H1 (cell line): ENCODE data around the gene APH1A. TPM values are rescaled to one million over a fixed set of nuclear protein-coding genes. Genes with fewer than 3 reads are reported as not detected.

Experiments
- CTCF ChIA-PET: fragments of 300-600 bp; sonication (Branson Sonifier 250); formaldehyde crosslinking; loops from one replicate; lab custom pipeline; 2021; ENCODE audit not compliant: partially characterized antibody; lab: Charles Lee
- POLR2A ChIA-PET: fragments of 300-600 bp; sonication (Branson Sonifier 250); formaldehyde crosslinking; loops from one replicate; lab custom pipeline; 2021; ENCODE audit warnings: inconsistent platforms; ENCODE audit not compliant: partially characterized antibody; lab: Charles Lee
- DNase-seq, 2 experiments: peaks; one replicate each; pipeline versions ENCODE4 v3.0.0 to v3.0.0-alpha.2; 2010 to 2022; ENCODE audit warnings: low spot score in 2 of 2, low read depth in 1 of 2, mixed read lengths in 1 of 2
- FAIRE-seq: peaks from 2 replicates; lab custom pipeline; 2011; peaks lifted over from hg19 to GRCh38; lab: Jason Lieb, UNC
- H2AFZ ChIP-seq: 2 replicates; pipeline ENCODE4 v1.8.1; 2012; ENCODE audit warnings: low read length, inconsistent platforms
- H2AK5ac ChIP-seq: 2 replicates; pipeline ENCODE4 v1.6.1; 2013; ENCODE audit warnings: low read depth, low read length
- H2BK120ac ChIP-seq: replicated peaks from 2 replicates; pipeline ENCODE3; 2013; ENCODE audit warnings: low read depth, low read length, inconsistent platforms
- H2BK12ac ChIP-seq: 2 replicates; pipeline ENCODE4 v1.6.1; 2013; ENCODE audit warnings: low read depth, low read length
- H2BK15ac ChIP-seq: 2 replicates; pipeline ENCODE4 v1.6.1; 2013; ENCODE audit warnings: low read length
- H2BK20ac ChIP-seq: 2 replicates; pipeline ENCODE4 v1.6.1; 2013; ENCODE audit warnings: low read length
- H2BK5ac ChIP-seq: 2 replicates; pipeline ENCODE4 v1.6.1; 2013; ENCODE audit warnings: low read depth, low read length
- H3K14ac ChIP-seq: 2 replicates; pipeline ENCODE4 v1.6.1; 2013; ENCODE audit warnings: inconsistent platforms; ENCODE audit not compliant: insufficient read length
- H3K18ac ChIP-seq: 2 replicates; pipeline ENCODE4 v1.6.1; 2013; ENCODE audit warnings: low read length; ENCODE audit errors: extremely low read depth
- H3K23ac ChIP-seq: 2 replicates; pipeline ENCODE4 v1.6.1; 2013; ENCODE audit warnings: inconsistent platforms; ENCODE audit not compliant: insufficient read length
- H3K23me2 ChIP-seq: 2 replicates; pipeline ENCODE4 v1.6.1; 2013; ENCODE audit warnings: low read depth, low read length
- H3K27ac ChIP-seq: 2 replicates; pipeline ENCODE4 v1.6.1; 2011; ENCODE audit warnings: low read depth, low read length, inconsistent platforms
- H3K27me3 ChIP-seq, 4 experiments: replicated peaks in 1 of 4; 1 replicate in 1 of 4; 2 replicates in 3 of 4; pipeline versions ENCODE4 v1.6.1 to v1.8.1; 2011 to 2013; ENCODE audit warnings: low read length in 3 of 4, mild to moderate bottlenecking in 3 of 4, inconsistent platforms in 2 of 4, mixed read lengths in 2 of 4, moderate library complexity in 1 of 4; ENCODE audit not compliant: control insufficient read depth in 3 of 4, insufficient read depth in 3 of 4; ENCODE audit errors: extremely low read depth in 1 of 4
- H3K36me3 ChIP-seq, 4 experiments: 2 replicates each; pipeline versions ENCODE4 v1.6.1 to v1.8.1; 2011 to 2013; ENCODE audit warnings: mild to moderate bottlenecking in 4 of 4, low read length in 3 of 4, moderate library complexity in 2 of 4, control low read depth in 1 of 4, inconsistent platforms in 1 of 4; ENCODE audit not compliant: insufficient read depth in 4 of 4, control insufficient read depth in 2 of 4
- H3K4ac ChIP-seq: replicated peaks from 2 replicates; pipeline ENCODE3; 2013; ENCODE audit warnings: low read length, low read depth, mixed read lengths, inconsistent platforms; ENCODE audit not compliant: insufficient read length
- H3K4me1 ChIP-seq, 4 experiments: replicated peaks in 1 of 4; 1 replicate in 1 of 4; 2 replicates in 3 of 4; pipeline versions ENCODE4 v1.6.1 to v1.8.1; 2011 to 2013; ENCODE audit warnings: low read length in 3 of 4, inconsistent platforms in 2 of 4, mixed read lengths in 1 of 4; ENCODE audit not compliant: insufficient read depth in 4 of 4, control insufficient read depth in 3 of 4
- H3K4me2 ChIP-seq, 2 experiments: 2 replicates each; pipeline versions ENCODE4 v1.6.1 to v1.8.1; 2011 to 2013; ENCODE audit warnings: low read depth in 2 of 2, low read length in 2 of 2, control low read depth in 1 of 2, inconsistent platforms in 1 of 2, mild to moderate bottlenecking in 1 of 2; ENCODE audit not compliant: insufficient read depth in 1 of 2
- H3K4me3 ChIP-seq, 4 experiments: fragments of 200-600, 300-600 bp in 1 of 4; sonication (generic), shearing (Covaris generic), sonication (Bioruptor Twin) in 1 of 4; 2 replicates each; pipeline versions ENCODE4 v1.5.1 to v1.8.1; 2011 to 2016; ENCODE audit warnings: low read length in 4 of 4, low read depth in 3 of 4, control low read depth in 2 of 4, inconsistent platforms in 2 of 4, mild to moderate bottlenecking in 2 of 4, mixed read lengths in 1 of 4, moderate library complexity in 1 of 4; ENCODE audit not compliant: insufficient read depth in 2 of 4; ENCODE audit errors: extremely low read depth in 1 of 4
- H3K56ac ChIP-seq: replicated peaks from 2 replicates; pipeline ENCODE3; 2013; ENCODE audit warnings: low read depth, mild to moderate bottlenecking, mixed read lengths, low read length, inconsistent platforms; ENCODE audit not compliant: insufficient read length
- H3K79me1 ChIP-seq: 2 replicates; pipeline ENCODE4 v1.6.1; 2013; ENCODE audit warnings: low read depth, low read length, control low read depth
- H3K79me2 ChIP-seq, 2 experiments: 2 replicates each; pipeline versions ENCODE4 v1.6.1 to v1.8.1; 2012 to 2013; ENCODE audit warnings: low read length in 2 of 2, mild to moderate bottlenecking in 2 of 2, inconsistent platforms in 1 of 2; ENCODE audit not compliant: insufficient read depth in 2 of 2, control insufficient read depth in 1 of 2
- H3K9ac ChIP-seq, 4 experiments: replicated peaks in 1 of 4; 1 replicate in 1 of 4; 2 replicates in 3 of 4; pipeline versions ENCODE4 v1.6.1 to v1.8.1; 2011 to 2013; ENCODE audit warnings: low read depth in 3 of 4, low read length in 3 of 4, control low read depth in 2 of 4, mild to moderate bottlenecking in 2 of 4, moderate library complexity in 2 of 4, inconsistent platforms in 1 of 4; ENCODE audit errors: extremely low read depth in 1 of 4
- H3K9me3 ChIP-seq, 2 experiments: 2 replicates each; pipeline versions ENCODE4 v1.6.1 to v1.8.1; 2012 to 2013; ENCODE audit warnings: mild to moderate bottlenecking in 2 of 2, moderate library complexity in 2 of 2, control low read depth in 1 of 2, inconsistent platforms in 1 of 2, low read depth in 1 of 2, low read length in 1 of 2, mixed read lengths in 1 of 2; ENCODE audit not compliant: insufficient read depth in 2 of 2
- H4K20me1 ChIP-seq, 2 experiments: replicated peaks in 1 of 2; 2 replicates each; pipeline versions ENCODE3 to v1.8.1; 2011 to 2013; ENCODE audit warnings: inconsistent platforms in 2 of 2, low read length in 2 of 2, mild to moderate bottlenecking in 1 of 2; ENCODE audit not compliant: insufficient read depth in 2 of 2, control insufficient read depth in 1 of 2
- H4K5ac ChIP-seq: 2 replicates; pipeline ENCODE4 v1.6.1; 2013; ENCODE audit warnings: low read length, low read depth, mixed read lengths, inconsistent platforms; ENCODE audit not compliant: insufficient read length
- H4K8ac ChIP-seq: 2 replicates; pipeline ENCODE4 v1.8.0; 2013; ENCODE audit warnings: mild to moderate bottlenecking, moderate library complexity, low read length, inconsistent platforms; ENCODE audit not compliant: insufficient read depth; ENCODE audit errors: extremely low read depth
- H4K91ac ChIP-seq: replicated peaks from 2 replicates; pipeline ENCODE3; 2013; ENCODE audit warnings: low read length, mixed read lengths, inconsistent platforms; ENCODE audit not compliant: insufficient read length
- BRCA1 ChIP-seq: IDR thresholded peaks from 2 replicates; pipeline ENCODE4 v1.6.1; 2012; ENCODE audit warnings: low read depth, low read length, improper control_type of control experiment
- CTBP2 ChIP-seq: IDR thresholded peaks from 2 replicates; pipeline ENCODE4 v1.7.0; 2011; ENCODE audit warnings: borderline replicate concordance, mild to moderate bottlenecking, moderate library complexity, mixed read lengths, low read length; ENCODE audit not compliant: insufficient read depth, insufficient read length
- E2F6 ChIP-seq: IDR thresholded peaks from 2 replicates; pipeline ENCODE4 v1.6.1; 2012; ENCODE audit warnings: inconsistent platforms
- EP300 ChIP-seq, 2 experiments: IDR thresholded peaks; 1 replicate in 1 of 2; 2 replicates in 1 of 2; pipeline ENCODE4 v1.6.1; 2011 to 2012; ENCODE audit warnings: low read depth in 2 of 2, low read length in 2 of 2, mild to moderate bottlenecking in 2 of 2, borderline replicate concordance in 1 of 2, inconsistent platforms in 1 of 2, moderate library complexity in 1 of 2
- KDM1A ChIP-seq: fragments of 200-600, 300-600 bp; sonication (generic); IDR thresholded peaks from 2 replicates; pipeline ENCODE4 v1.7.1; 2016; ENCODE audit warnings: mild to moderate bottlenecking, low read length, borderline replicate concordance
- PHF8 ChIP-seq: fragments of 200-600 bp; sonication (generic); conservative IDR thresholded peaks from 2 replicates; pipeline ENCODE4 v1.7.1; 2012; ENCODE audit warnings: low read depth, mild to moderate bottlenecking, inconsistent platforms, low read length, moderate library complexity
- POLR2AphosphoS5 ChIP-seq: IDR thresholded peaks from 2 replicates; pipeline ENCODE4 v1.6.1; 2011; ENCODE audit warnings: low read depth, low read length
- RAD21 ChIP-seq, 2 experiments: IDR thresholded peaks in 1 of 2; conservative IDR thresholded peaks in 1 of 2; 2 replicates each; pipeline ENCODE4 v1.6.1; 2011; ENCODE audit warnings: low read depth in 2 of 2, low read length in 2 of 2, improper control_type of control experiment in 1 of 2, inconsistent platforms in 1 of 2, mild to moderate bottlenecking in 1 of 2, moderate library complexity in 1 of 2
- SP4 ChIP-seq: IDR thresholded peaks from 2 replicates; pipeline ENCODE4 v1.6.1; 2012; ENCODE audit warnings: low read length, inconsistent platforms
- SRF ChIP-seq: IDR thresholded peaks from 2 replicates; pipeline ENCODE4 v1.6.1; 2011; ENCODE audit warnings: mild to moderate bottlenecking, low read depth, low read length, moderate library complexity
- WGBS, 2 experiments: shearing (Covaris generic) in 1 of 2; methylation state at CpG; one replicate each; pipeline versions ENCODE4 v1.1.6 to v1.1.7; 2013 to 2015; ENCODE audit warnings: low lambda C conversion rate in 2 of 2, mixed read lengths in 2 of 2, inconsistent platforms in 1 of 2, low coverage in 1 of 2, missing lambda C conversion rate in 1 of 2; ENCODE audit not compliant: insufficient replicate concordance in 2 of 2, insufficient coverage in 1 of 2, insufficient read length in 1 of 2; ENCODE audit errors: extremely low coverage in 1 of 2, missing lambda C conversion rate in 1 of 2; 5-methylcytosine and 5-hydroxymethylcytosine counted together
- polyA plus RNA-seq, 7 experiments: library from polyadenylated mRNA; depleted of rRNA in 3 of 7; stranded (reverse) in 5 of 7; unstranded in 2 of 7; fragments of >200 nt in 5 of 7; fragments of 200-250 nt in 2 of 7; gene quantifications; 1 replicate in 5 of 7; 2 replicates in 1 of 7; 4 replicates in 1 of 7; pipeline versions ENCODE4 v1.2.1 to v1.2.3, GENCODE V29; 2011 to 2013; ENCODE audit warnings: missing spikeins in 2 of 7, mixed read lengths in 2 of 7
- total RNA-seq: library from RNA; stranded (reverse); fragmentation: NEBNext Ultra II Directional; extraction: Animal tissue kit (Norgen Biotek cat#: 25700); gene quantifications from 2 replicates; pipeline ENCODE4 v1.2.1, GENCODE V29; 2021
- TF ChIP-seq, protein P1 (sequence below): IDR thresholded peaks from 2 replicates; pipeline ENCODE4 v1.6.1; 2012; ENCODE audit warnings: inconsistent platforms

APH1A gene
- total and polyA plus RNA-seq, 2 of the 8 experiments (the other 6 are each of a cell fraction or from before 2014, with no cell fraction given): 111 to 183 TPM

DNA sequence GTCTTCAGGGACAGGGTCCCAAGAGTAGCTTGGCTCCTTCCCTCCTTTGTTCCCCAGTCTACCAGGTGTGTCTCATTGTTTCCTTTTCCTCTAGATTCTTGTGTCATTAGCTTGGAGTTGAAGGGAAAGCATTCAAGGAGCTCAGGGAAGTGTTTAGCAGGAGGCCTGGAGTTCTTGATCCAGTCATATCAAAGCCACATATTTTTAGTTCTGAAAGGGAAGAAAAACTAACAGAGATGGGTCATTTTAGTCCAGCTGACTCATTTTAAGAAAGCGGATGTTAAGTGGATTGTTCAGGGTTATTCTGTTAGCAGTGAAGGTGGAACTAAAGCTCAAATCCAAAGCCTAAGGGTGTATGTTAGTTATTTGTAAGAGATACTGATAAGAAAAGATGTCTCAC lies 4.5 kb upstream of the APH1A start:
- Histone ChIP-seq H3K9me3 (no peaks in the 10 kb centered on the region), H4K8ac (no peak overlapping the region), H3K23me2 (peaks cover 3% of the 10 kb centered on the region), H4K20me1 (no peaks in the 10 kb centered on the region), H3K27me3 (no peaks in the 10 kb centered on the region), H2BK120ac (no peak overlapping the region), H3K4ac (no peak overlapping the region), H3K36me3 (peaks cover 0 to 5% (median 1%) of the 10 kb centered on the region in 4 experiments; a peak in 2 of 8 replicates), H3K4me3 (peak overlapping the region; percentile 20 to 57 (median 38); a peak in 5 of 8 replicates), H4K5ac (no peak overlapping the region), H2BK5ac (0 out of 2 replicates have a peak overlapping the region, but pooled peaks have one; percentile 1), H2AK5ac (no peak overlapping the region), H2BK12ac (0 out of 2 replicates have a peak overlapping the region, but pooled peaks have one; percentile 27), H2BK15ac (no peak overlapping the region), H3K4me2 (peak overlapping the region; percentile 32 to 82; a peak in 3 of 4 replicates), H2AFZ (no peak overlapping the region), H3K56ac (no peak overlapping the region), H4K91ac (no peak overlapping the region), H3K79me2 (peaks cover under 1 to 4% of the 10 kb centered on the region in 2 experiments; a peak in 2 of 4 replicates), H3K79me1 (no peaks in the 10 kb centered on the region), H3K9ac (peak overlapping the region in 1 of 4 experiments; percentile 70; a peak in 2 of 7 replicates), H3K4me1 (peaks cover 3 to 7% (median 5%) of the 10 kb centered on the region in 4 experiments; a peak in 4 of 7 replicates), H3K27ac (peak overlapping the region; percentile 30; the same call in 1 of the 2 replicates), H3K14ac (no peak overlapping the region), H3K23ac (no peak overlapping the region), H2BK20ac (no peak overlapping the region), H3K18ac (no peak overlapping the region)
- ChIA-PET POLR2A (interaction anchor here (0.7 to 25.2 kb wide), 10 partner anchors 7 to 73 kb away, joined by 3 to 535 read pairs (median 6); partner anchors contain the start of genes CA14 and CIART), CTCF (interaction anchor here (0.9 to 16.5 kb wide), 5 partner anchors 8 to 34 kb away, joined by 3 to 326 read pairs (median 5); partner anchors contain the start of genes CA14 and CIART)
- DNase-seq (no peak), FAIRE-seq (no peak)
- 67% methylated on average over 1 of the region's 1 CpG; no CpG with 5 or more reads in 1 of the 2 experiments for WGBS, 2 experiments
- TF ChIP-seq RAD21 (IDR thresholded peaks at IDR 0.05 in 1 of 2, conservative IDR thresholded peaks at IDR 0.05 in 1 of 2; ENCODE audit: low read depth in 2 of 2, low read length in 2 of 2) (no peak), CTBP2 (no peak), BRCA1 (no peak), SP4 (no peak), E2F6 (no peak), EP300 (IDR thresholded peaks at IDR 0.05; ENCODE audit: borderline replicate concordance in 1 of 2, low read depth in 2 of 2, low read length in 2 of 2) (no peak), SRF (no peak), PHF8 (no peak), KDM1A (no peak), POLR2AphosphoS5 (no peak)
- TF ChIP-seq, protein P1, sequence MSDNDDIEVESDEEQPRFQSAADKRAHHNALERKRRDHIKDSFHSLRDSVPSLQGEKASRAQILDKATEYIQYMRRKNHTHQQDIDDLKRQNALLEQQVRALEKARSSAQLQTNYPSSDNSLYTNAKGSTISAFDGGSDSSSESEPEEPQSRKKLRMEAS: no peak
